GM19328 (cell line): ENCODE results near the gene FMC1.

Experiments used
- ATAC-seq: cut with Tn5 transposase; IDR thresholded peaks from one replicate; pipeline ENCODE4 v1.9.1; 2021; ENCODE audit warnings: mild to moderate bottlenecking, moderate library complexity; ENCODE audit not compliant: unreplicated experiment

FMC1 gene

GRCh38 chr7:139370943-139371313 is 29.8 kb downstream of the FMC1 start:
- no peak for ATAC-seq

GRCh38 chr7:139374246-139374645 is 33.1 kb downstream of the FMC1 start:
- no peak for ATAC-seq

- ATAC-seq, result no peak
Measured at GRCh38 chr7:139382439-139382838, 41.3 kb downstream of the FMC1 start.

- ATAC-seq, result no peak
Measured at GRCh38 chr7:139384611-139385010, 43.5 kb downstream of the FMC1 start.

- ATAC-seq, result no peak
Measured at GRCh38 chr7:139387594-139387993, 46.5 kb downstream of the FMC1 start.

- ATAC-seq, result no peak
Measured at GRCh38 chr7:139389091-139389490, 48.0 kb downstream of the FMC1 start.

GRCh38 chr7:139389774-139390173 is 48.6 kb downstream of the FMC1 start:
- no peak for ATAC-seq

GRCh38 chr7:139393621-139394211 is 52.6 kb downstream of the FMC1 start:
- no peak for ATAC-seq

- ATAC-seq, result no peak
Measured at GRCh38 chr7:139394540-139394939, 53.4 kb downstream of the FMC1 start.
